ENCODE results near the gene SMIM22. TPM values are rescaled to one million over a fixed set of nuclear protein-coding genes. Genes with fewer than 3 reads are reported as not detected.

Gene SMIM22
- total RNA-seq, 6 experiments from 2014 or later, result not detected

- Mint-ChIP-seq H3K4me3 (no peak overlapping the region), H3K36me3 (ENCODE audit: low read depth) (no peaks in the 10 kb centered on the region), H3K27ac (no peak overlapping the region), H3K27me3 (ENCODE audit: insufficient read depth) (no peaks in the 10 kb centered on the region; the same call in 1 of the 2 replicates), H3K4me1 (ENCODE audit: low read depth) (no peaks in the 10 kb centered on the region), H3K9me3 (no peaks in the 10 kb centered on the region)
- TF ChIP-seq CTCF (IDR thresholded peaks at IDR 0.05), result no peak
- DNase-seq, result no peak
Observed at GRCh38 chr16:4785758-4786433, 9.3 kb upstream of the SMIM22 start.

- Mint-ChIP-seq H3K9me3 (no peaks in the 10 kb centered on the region), H3K27me3 (ENCODE audit: insufficient read depth) (no peaks in the 10 kb centered on the region; the same call in 1 of the 2 replicates), H3K27ac (no peak overlapping the region), H3K4me1 (ENCODE audit: low read depth) (no peaks in the 10 kb centered on the region), H3K4me3 (no peak overlapping the region), H3K36me3 (ENCODE audit: low read depth) (no peaks in the 10 kb centered on the region)
- DNase-seq, result no peak
- no peak for TF ChIP-seq CTCF (IDR thresholded peaks at IDR 0.05)
Observed at GRCh38 chr16:4787068-4787467, 8.1 kb upstream of the SMIM22 start.

- no peaks in the 10 kb centered on the region for H3K36me3 Mint-ChIP-seq (ENCODE audit: low read depth)
- no peaks in the 10 kb centered on the region for H3K4me1 Mint-ChIP-seq (ENCODE audit: low read depth)
- H3K27me3 Mint-ChIP-seq (ENCODE audit: insufficient read depth), result no peaks in the 10 kb centered on the region; the same call in 1 of the 2 replicates
- H3K4me3 Mint-ChIP-seq, result no peak within 1 kb of the TSS
- no peak within 1 kb of the TSS for H3K27ac Mint-ChIP-seq
- DNase-seq, result no peak
- TF ChIP-seq CTCF (IDR thresholded peaks at IDR 0.05), result no peak
- no peaks in the 10 kb centered on the region for H3K9me3 Mint-ChIP-seq
Observed at GRCh38 chr16:4787627-4788482, 7.3 kb upstream of the SMIM22 start, which contains the start of gene SEPTIN12. Gene SEPTIN12 (minus strand): TSS chr16:4788345. CDS start chr16:4787645, 700 bp downstream.

GRCh38 chr16:4788489-4788889 lies 6.7 kb upstream of the SMIM22 start:
- H3K27me3 Mint-ChIP-seq (ENCODE audit: insufficient read depth), result no peaks in the 10 kb centered on the region; the same call in 1 of the 2 replicates
- no peak overlapping the region for H3K27ac Mint-ChIP-seq
- no peaks in the 10 kb centered on the region for H3K9me3 Mint-ChIP-seq

GRCh38 chr16:4788910-4789309 lies 6.3 kb upstream of the SMIM22 start:
- H3K36me3 Mint-ChIP-seq (ENCODE audit: low read depth), result no peaks in the 10 kb centered on the region
- no peak for DNase-seq
- no peak for TF ChIP-seq CTCF (IDR thresholded peaks at IDR 0.05)
- no peak overlapping the region for H3K4me3 Mint-ChIP-seq
- H3K27me3 Mint-ChIP-seq (ENCODE audit: insufficient read depth), result no peaks in the 10 kb centered on the region; the same call in 1 of the 2 replicates
- H3K27ac Mint-ChIP-seq, result no peak overlapping the region
- H3K4me1 Mint-ChIP-seq (ENCODE audit: low read depth), result no peaks in the 10 kb centered on the region
- H3K9me3 Mint-ChIP-seq, result no peaks in the 10 kb centered on the region

More at GRCh38 chr16:4788489-4788889, 6.7 kb upstream of the SMIM22 start:
- Mint-ChIP-seq H3K4me1 (ENCODE audit: low read depth) (no peaks in the 10 kb centered on the region), H3K36me3 (ENCODE audit: low read depth) (no peaks in the 10 kb centered on the region), H3K4me3 (no peak overlapping the region)
- no peak for DNase-seq
- no peak for TF ChIP-seq CTCF (IDR thresholded peaks at IDR 0.05)

All from HFFc6 (cell line).